ENCODE measurements around the gene TMTC3.
"Not testable (repeated sequence)": the region's sequence is repeated elsewhere in the genome, so short reads cannot be mapped to it uniquely, and the experiment has no call there.

The TMTC3 gene

GRCh38 chr12:88166179-88166578 is 24.1 kb downstream of the TMTC3 start:
- DNase-seq (ENCODE audit: low read depth): no peak

DNA sequence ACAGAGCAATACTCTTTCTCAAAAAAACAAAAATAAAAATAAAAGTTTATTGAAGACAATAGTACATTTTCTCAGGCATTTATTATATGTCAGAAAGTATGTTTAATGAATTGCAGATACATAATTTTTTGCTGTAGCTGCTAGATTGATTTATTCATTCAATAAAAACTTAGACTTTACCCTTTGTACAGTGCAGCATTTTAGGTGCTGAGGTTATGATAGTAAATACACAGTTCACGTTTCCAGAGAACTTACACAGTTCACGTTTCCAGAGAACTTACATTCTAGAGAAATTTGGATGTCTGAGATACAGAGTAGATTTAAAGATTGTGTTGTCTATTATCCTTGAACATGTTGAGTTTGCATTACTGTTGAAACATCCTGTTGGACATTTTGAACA is 25.3 kb downstream of the TMTC3 start:
- DNase-seq (ENCODE audit: low read depth): no peak

- no peak for DNase-seq (ENCODE audit: low read depth)
Measured at GRCh38 chr12:88172844-88173407, 30.8 kb downstream of the TMTC3 start.

DNA sequence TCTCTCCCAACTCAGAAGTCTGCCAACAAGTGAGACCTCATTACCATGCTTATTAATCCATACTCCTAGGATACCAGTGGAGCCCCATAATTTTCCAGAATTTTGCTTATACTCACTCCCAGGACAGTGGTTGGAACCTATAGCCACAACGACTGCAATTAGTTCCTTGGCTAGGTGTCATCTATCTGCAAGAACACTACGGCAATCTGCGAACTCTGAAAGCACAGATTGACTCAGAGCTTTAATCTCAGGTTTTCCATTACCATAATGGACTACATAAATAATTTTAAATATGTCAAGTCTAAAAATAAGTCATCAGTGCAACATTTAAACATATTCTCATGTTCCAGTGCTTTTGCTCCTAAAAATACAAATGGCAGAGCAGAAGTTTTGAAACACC is 33.4 kb downstream of the TMTC3 start:
- DNase-seq (ENCODE audit: low read depth): no peak

- no peak for DNase-seq (ENCODE audit: low read depth)
Measured at GRCh38 chr12:88179436-88180014, 37.4 kb downstream of the TMTC3 start.

GRCh38 chr12:88181881-88182280 is 39.8 kb downstream of the TMTC3 start:
- no peak for DNase-seq (ENCODE audit: low read depth)

- no peak for DNase-seq (ENCODE audit: low read depth)
Measured at GRCh38 chr12:88182416-88182815, 40.3 kb downstream of the TMTC3 start.

GRCh38 chr12:88184196-88184595 is 42.1 kb downstream of the TMTC3 start:
- no peak for DNase-seq (ENCODE audit: low read depth)

DNA sequence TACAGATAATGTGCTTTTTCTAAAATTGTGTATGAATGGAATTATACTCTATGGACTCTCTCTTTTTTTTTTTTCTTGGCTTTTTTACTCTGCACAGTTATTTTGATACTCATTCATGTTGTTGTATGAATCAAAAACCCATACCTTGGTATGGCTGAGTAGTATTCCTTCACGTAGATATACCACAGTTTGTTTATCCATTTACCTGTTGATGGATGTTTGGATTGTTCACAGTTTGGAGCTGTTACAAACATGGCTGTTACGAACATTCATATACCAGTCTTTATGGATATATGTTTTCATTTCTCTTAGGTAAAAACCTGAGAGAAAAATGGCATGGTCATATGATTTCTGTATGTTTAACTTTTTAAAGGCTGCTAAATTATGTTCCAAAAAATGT is 43.2 kb downstream of the TMTC3 start:
- DNase-seq (ENCODE audit: low read depth): no peak

GRCh38 chr12:88185988-88186387 is 43.9 kb downstream of the TMTC3 start:
- no peak for DNase-seq (ENCODE audit: low read depth)

- DNase-seq (ENCODE audit: low read depth): no peak
Measured at GRCh38 chr12:88187571-88187970, 45.5 kb downstream of the TMTC3 start.

DNA sequence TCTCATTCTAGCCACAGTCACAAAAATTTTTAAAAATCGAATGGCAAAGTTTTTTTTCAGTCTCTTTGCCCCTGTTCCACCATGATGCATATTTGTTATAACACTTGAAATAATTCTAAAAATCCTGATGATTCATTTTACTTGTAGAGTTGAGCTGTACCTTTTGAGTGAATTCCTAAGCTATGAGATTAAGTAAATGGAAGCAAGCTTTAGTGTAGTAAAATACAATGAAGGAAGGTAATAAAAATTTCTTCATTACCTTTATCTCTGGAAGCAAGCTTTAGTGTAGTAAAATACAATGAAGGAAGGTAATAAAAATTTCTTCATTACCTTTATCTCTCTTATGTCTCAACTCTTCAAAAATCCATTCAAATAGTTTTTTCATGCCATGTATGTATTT is 46.1 kb downstream of the TMTC3 start:
- no peak for DNase-seq (ENCODE audit: low read depth)

- no peak for DNase-seq (ENCODE audit: low read depth)
Measured at GRCh38 chr12:88192426-88192825, 50.3 kb downstream of the TMTC3 start.

- no peak for DNase-seq (ENCODE audit: low read depth)
Measured at GRCh38 chr12:88194868-88195267, 52.8 kb downstream of the TMTC3 start.

- DNase-seq (ENCODE audit: low read depth): no peak
Measured at GRCh38 chr12:88200029-88200428, 57.9 kb downstream of the TMTC3 start.

- no peak for DNase-seq (ENCODE audit: low read depth)
Measured at GRCh38 chr12:88202500-88202899, 60.4 kb downstream of the TMTC3 start.

DNA sequence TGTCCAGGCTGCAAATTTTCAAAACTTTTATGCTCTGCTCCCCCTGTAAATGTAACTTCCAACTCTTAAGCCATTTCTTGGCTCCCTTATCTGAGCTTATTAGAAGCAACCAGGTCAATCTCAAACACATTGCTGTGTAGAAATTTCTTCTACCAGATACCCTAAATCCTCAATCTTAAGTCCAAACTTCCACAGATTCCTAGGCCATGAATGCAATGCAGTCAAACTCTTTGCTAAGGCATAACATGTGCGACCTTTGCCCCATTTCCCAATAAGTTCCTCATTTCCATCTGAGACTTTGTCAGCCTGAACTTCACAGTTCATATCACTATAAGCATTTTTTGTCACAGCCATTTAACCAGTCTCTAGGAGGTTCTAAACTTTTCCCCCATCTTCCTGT is 64.5 kb downstream of the TMTC3 start:
- no peak for DNase-seq (ENCODE audit: low read depth)

DNA sequence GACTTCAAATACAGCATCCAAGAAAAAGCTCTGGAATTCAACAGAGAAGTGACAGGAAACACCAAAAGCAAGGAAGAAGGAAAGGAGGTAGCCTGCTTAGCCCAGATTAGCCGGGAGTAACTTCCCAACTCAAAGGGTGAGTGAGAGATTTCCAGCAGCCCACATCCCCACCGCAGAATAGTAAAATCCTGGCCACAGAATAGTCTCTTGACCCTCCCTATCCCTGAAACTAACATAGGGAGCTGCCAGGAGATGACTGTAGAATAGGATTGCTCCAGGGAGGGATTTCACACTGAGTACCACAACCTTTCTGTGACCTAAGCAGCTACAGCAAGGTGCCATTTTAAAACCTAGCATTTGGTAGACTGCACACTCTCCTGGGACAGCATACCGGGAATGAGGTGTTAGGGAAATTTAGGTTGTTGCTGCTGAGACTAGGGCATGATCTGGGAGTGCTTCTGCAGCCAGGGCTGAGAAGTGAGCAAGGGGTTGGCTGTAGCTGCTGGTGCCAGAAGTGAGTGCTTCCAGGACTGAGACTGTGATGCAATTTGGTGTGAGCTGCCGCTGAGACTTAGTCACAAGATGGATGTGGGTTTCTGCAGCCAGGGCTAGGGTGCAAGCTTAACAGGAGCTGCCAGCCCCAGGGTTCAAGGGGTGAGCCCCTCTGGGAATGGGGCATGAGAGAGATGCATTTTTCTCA is 66.0 kb downstream of the TMTC3 start:
- DNase-seq (ENCODE audit: low read depth): no peak

GRCh38 chr12:88208661-88209060 is 66.6 kb downstream of the TMTC3 start:
- no peak for DNase-seq (ENCODE audit: low read depth)

DNA sequence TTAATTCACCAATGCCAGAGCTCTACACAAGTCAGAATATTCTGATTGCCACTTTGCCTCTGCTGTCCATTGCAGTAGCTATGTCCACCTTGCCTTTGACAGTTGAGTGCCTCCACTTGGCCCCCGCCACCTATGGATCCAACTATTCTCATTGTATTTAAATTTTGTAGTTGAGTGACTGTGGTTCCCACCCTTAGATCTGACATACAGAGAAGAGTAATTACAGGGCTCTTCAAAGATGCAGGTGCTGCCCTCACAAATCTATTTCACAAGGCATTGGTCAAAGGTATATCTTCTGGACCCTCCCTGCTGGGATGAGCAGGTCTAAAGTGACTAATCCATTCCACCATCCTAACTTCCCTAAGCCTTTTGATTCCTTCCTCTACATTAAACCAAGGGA is 68.2 kb downstream of the TMTC3 start:
- DNase-seq (ENCODE audit: low read depth): not testable (repeated sequence)

GRCh38 chr12:88218293-88218692 is 76.2 kb downstream of the TMTC3 start:
- no peak for DNase-seq (ENCODE audit: low read depth)

GRCh38 chr12:88219861-88220260 is 77.8 kb downstream of the TMTC3 start:
- no peak for DNase-seq (ENCODE audit: low read depth)

- no peak for DNase-seq (ENCODE audit: low read depth)
Measured at GRCh38 chr12:88223519-88223918, 81.4 kb downstream of the TMTC3 start.

DNA sequence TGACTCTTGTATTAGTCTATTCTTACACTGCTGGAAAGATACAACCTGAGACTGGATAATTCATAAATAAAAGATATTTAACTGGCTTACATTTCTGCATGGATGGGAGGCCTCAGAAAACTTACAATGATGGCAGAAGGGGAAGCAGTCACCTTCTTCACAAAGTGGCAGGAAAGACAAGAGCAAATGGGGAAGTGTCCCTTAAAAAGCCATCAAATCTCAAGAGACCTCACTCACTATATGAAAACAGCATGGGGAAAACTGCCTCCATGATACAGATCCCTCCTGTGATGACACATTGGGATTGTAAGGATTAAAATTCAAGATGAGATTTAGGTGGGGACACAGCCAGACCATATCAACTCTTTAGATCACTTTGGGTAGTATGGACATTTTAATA is 83.7 kb downstream of the TMTC3 start:
- no peak for DNase-seq (ENCODE audit: low read depth)

All from T-helper 22 cell (primary cell).